ENCODE results near the gene PORCN.

Gene PORCN

GRCh38 chrX:48476919-48477318 lies 31.9 kb upstream of the PORCN start:
- DNase-seq, result no peak

DNA sequence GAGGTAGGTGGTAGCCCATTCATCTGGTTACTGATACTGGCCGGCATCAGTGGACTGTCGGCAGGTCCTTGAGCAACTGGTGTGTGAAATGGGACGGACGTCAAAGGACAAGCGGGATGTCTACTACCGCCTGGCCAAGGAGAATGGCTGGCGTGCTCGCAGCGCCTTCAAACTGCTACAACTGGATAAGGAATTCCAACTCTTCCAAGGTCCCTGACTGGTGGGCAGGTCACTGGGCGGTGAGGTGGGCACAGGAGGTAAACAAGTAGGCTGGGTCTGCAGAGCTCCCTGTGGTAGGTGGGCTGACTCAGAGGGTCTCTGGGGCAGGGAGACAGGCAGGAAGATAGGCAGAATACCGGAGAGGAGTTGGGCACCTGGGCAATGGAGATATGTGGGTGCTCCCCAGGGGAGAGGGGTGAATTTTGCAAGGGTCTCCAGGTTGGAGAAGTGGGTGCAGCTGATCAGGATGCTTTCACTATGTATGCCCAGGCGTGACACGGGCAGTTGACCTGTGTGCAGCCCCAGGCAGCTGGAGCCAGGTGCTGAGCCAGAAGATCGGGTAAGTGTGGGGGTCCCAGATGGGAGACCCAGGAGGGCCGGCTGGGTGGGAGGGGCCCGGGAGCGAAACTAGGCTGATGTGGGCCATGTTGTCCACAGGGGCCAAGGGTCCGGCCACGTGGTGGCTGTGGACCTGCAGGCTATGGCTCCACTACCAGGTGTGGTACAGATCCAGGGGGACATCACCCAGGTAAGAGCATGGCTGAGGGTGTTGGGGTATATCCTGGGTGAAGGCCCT lies 30.6 kb upstream of the PORCN start:
- no peak for DNase-seq

DNA sequence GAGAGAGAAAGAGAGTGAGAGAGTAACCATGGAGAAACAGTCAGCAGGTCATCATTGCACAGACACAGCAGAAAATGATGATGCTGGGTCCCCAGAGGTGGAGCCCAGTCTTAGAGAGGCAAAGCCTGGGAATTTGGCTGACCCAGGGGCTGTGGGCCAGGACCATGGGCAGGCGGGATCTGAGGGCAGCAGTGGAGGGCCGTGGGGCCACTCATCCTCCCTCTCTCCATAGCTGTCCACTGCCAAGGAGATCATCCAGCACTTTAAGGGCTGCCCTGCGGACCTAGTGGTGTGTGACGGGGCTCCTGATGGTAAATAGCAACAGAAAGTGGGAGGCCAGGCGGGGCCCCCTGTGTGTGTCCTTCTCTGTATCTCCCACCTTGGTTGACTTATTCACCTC lies 30.0 kb upstream of the PORCN start:
- DNase-seq, result no peak

DNA sequence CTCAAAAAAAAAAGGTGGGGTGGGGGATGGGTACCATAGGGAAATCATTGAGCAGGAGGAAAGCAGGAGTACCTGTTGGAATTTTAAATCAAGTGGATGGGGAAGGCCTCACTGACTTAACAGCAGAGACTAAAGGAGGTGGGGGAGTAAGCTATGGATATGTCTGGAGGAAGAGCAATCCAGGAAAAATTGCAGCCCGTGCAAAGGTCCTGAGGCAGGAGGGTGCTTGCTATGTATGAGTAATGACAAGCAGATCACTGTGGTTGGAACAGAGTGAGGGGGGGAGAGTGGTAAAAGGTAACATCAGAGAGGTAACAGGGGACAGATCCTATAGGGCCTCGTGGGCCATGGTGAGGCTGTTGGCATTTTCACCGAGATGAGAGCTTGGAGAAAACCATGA lies 28.6 kb upstream of the PORCN start:
- no peak for DNase-seq

DNA sequence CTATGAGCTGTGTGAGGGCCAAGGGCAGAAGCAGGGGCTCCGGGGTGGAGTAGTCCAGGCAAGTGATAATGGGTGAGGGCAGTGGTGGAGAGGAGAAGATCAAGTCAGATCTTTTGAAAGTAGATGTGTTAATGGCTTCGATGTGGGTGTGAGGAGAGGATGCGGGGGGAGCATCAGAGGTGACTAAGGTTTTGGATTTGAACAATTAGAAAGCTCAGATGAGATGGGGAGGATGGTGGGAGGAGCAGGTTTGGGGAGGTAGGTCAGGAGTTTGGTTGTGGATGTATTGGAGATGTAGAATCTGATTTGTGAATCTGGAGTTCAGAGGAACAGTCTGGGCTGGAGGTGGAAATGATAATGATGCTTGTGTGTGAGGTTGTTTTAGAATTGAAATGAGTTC lies 28.2 kb upstream of the PORCN start:
- DNase-seq, result no peak

DNA sequence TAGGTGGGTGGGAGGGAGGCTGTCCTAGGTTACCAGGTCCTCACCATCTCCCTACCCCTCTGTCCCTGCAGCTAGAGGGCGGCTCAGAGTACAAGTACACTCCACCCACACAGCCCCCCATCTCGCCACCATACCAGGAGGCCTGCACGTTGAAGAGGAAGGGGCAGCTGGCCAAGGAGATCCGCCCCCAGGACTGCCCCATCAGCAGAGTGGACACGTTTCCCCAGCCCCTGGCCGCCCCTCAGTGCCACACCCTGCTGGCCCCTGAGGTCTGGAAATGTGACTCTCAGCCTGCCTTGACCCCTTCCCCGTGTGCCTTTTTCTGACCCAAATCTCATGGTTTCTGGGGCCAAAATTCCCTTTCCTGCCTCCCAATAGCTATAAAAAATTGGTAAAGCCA lies 26.3 kb upstream of the PORCN start:
- no peak for DNase-seq

DNA sequence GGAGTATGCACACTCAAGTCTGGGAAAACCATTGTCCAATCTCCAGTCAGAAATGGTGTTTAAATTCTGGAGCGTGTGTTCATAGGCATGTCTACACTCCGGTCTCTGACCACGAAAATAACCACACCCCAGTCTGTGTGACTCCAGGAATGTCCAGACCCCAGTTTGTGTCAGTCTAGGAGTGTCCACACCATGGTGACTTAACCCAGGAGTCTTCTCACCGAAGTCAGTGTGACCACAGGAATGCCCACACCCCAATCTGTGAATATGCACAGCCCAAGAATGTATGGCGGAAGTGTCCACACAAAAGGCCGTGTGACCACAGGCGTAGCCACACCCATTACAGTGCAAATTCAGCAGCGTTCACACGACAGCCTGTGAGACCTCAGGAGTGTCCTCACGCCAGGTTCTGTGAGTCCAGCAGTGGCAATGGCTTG lies 21.4 kb upstream of the PORCN start:
- peak; percentile 98 for DNase-seq

DNA sequence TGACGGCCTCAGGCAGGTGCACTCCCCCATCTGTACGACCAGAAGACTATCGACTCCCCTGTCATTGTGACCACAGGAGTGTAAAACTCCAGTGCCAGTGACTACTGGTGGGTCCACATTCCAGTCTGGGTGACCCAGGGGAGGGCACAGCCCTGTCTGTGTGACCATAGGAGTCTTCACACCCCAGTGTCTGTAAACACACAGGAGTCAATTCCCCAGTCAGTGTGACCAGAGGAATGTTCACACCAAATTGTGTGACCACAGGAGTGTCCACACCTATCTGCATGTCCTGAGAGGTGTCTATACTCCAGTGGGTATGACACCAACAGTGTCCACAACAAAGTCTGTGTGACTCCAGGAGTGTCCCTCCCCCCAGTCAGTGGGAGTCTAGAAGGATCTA lies 20.8 kb upstream of the PORCN start:
- DNase-seq, result no peak

- DNase-seq, result no peak
Observed at GRCh38 chrX:48489296-48489695, 19.5 kb upstream of the PORCN start.

DNA sequence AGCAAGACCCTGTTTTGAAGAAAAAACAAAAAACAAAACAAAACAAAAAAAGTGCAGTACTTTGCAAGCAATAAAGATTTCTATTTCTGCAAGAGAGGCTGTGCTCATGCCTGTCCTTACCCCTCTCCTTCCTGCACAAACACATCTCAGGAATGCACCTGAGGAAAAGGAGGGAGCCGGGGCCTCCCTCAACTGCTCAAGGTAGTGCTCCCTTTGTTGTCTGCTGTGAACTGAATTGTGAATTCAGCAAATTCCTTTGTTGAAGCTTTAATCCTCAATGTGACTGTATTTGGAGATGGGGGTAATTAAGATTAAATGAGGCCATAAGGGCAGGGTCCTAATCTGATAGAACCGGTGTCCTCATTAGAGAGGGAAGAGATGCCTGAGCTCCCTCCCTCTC lies 18.9 kb upstream of the PORCN start:
- DNase-seq, result no peak

DNA sequence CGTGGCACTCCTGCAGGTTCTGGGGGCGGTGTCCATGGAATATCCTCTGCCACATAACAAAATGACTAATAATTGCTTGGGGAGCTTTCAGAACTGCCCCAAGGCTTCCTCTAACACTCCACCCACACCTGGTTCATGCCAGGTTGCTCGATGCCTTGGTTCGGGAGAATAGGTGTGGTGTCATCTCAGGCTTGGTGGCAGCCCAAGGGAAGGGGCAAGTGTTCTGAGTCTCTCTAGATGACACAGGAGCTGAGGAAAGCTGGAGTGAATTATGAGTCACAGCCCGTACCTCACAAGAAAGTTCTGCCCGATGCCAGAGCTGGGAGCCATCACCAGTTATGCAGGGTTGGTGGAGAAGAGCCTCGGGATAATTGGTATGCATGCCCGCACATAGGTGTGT lies 18.1 kb upstream of the PORCN start:
- DNase-seq, result peak; percentile 45

DNA sequence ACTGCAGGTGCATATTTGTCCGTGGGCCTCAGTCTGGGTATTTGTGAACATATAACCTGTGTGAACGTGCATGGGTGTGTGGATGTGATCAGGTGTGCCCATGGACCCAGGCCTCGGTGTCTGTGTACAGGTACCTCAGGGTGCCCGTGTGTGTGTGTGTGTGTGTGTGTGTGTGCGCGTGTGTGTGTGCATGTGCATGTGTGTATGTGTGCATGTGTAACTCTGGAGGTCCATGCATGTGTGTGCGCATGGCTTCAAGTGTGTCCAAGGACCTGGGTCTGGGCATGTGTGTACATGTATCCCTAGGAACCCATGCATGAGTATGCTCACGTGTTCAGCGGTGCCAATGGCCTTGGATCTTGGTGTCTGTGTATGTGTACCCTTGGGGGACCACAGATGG lies 17.0 kb upstream of the PORCN start:
- DNase-seq, result no peak

DNA sequence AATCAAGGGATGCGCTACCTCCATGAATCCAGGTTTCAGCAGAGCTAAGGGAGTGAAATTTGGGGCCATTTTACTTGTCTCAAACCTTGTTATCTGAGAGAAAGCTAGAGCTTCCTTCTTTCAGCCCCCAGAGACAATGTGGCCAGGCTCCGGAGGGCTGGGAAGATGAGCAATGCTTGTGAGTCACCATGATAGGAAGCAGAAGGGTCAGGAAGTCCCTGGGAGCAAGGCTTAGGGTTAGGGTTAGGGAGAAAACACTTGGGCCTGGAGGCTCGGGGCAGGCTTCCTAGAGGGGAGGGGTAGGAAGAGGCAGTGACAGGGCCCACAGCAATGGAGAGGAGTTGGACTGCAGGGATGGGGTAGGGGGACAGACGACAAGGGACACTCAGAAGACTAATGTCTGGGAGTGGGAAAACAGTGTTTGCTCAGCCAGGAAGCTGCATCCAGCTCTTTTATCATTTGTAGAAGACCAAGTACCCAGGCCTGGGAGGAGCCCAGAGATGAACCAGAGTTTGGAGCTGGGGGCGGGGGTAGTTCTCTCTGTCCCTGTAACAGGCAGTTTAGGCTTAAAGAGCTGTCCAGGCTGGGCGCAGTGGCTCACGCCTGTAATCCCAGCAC lies 16.4 kb upstream of the PORCN start:
- DNase-seq, result peak; percentile 79

DNA sequence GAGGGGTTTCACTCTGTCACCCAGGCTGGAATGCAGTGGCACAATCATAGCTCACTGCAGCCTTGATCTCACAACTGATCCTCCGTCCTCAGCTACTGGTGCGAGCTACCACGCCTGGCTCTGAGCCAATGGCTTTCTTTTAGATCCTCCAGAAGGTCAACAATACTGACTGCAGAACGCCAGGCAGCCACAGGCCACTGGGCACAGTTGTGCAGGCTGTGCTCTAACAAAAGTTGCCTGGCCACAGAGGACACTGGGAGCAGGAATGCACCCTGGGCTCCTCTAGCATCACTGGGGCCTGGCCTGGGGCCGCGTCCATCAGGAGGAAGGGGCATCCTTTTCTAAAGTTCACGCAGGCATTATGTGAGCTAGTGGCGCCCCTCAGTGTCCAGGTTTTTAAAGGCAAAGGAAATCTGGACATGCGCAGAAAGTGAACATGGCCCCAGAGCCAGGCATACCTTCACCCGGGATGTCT lies 14.9 kb upstream of the PORCN start:
- peak; percentile 62 for DNase-seq

GRCh38 chrX:48496660-48497059 lies 12.1 kb upstream of the PORCN start:
- DNase-seq, result peak; percentile 34

DNA sequence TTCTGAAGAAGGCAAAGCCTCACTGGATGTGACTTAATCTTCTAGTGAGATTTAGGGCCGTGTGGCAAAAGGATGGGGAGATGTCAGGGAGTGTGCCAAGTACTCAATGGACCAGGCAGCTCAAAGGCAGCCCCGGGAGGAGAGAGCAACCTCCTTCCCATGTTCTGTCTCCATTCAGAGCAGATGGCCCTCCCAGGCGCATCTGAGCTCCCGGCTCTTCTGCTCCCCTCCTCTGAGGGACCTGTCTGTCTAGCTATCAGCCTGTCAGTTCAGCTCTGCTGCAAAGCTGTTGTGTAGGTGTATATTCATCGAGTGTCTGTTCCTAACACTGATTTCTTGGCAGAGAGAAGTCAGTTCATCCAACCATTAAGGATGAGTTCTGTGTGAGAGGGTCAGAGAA lies 10.9 kb upstream of the PORCN start:
- DNase-seq, result no peak

DNA sequence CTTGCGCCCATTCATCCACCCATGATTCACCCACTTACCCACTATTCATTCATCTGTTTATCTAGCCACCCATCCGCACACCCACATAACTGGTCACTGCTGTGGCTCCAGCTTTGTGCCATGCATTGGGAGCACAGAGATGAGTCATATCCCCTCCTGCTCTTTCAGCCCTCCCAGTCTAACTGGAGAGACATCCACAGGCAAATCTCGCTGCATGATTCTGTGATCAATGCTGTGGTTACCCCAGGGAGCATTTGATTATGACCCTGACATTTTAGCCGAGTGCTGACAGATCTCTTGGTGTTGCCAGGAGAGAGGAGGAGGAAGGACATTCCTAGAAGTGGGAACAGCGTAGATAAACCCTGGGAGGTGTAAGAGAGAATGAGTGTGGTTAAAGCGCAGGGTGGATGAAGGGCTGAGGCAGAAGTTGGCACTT lies 10.4 kb upstream of the PORCN start:
- peak; percentile 88 for DNase-seq

GRCh38 chrX:48504261-48504660 lies 4.5 kb upstream of the PORCN start:
- DNase-seq, result no peak

GRCh38 chrX:48505481-48505880 lies 3.3 kb upstream of the PORCN start:
- no peak for DNase-seq

- DNase-seq, result no peak
Observed at GRCh38 chrX:48507246-48507645, 1.5 kb upstream of the PORCN start.

- DNase-seq, result no peak
Observed at GRCh38 chrX:48509245-48509590, 426 bp downstream of the PORCN start.

DNA sequence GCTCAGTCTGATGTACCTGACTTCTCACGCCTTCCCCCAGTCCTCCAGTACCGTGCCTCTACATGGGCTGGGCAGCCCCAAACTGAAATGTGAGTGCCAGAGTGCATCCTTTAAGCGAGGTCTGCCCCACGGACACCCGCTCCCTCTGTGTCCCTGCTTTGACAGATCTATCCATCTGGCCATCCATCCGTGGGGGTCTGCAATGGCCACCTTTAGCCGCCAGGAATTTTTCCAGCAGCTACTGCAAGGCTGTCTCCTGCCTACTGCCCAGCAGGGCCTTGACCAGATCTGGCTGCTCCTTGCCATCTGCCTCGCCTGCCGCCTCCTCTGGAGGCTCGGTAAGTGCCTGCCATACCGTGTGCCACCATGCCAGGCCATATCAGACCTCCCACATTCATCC lies 827 bp downstream of the PORCN start:
- DNase-seq, result no peak

DNA sequence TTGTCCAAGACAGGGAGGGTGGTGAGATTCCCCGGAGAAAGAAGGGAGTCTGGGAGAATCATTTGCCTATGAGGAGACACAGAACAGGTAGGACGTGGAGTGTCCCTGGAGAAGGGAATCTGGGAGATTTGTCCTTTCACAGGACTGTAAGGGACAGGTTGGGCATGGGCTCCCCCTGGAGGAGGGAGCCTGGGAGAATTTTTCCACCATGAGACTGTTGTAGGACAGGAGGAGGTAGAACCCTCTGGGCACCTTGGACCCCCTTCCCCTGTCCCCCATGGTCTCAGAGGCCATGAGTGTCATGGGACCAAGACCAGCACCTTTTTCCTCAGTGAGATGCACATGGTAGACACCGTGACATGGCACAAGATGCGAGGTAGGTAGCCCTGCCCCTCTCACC lies 2.8 kb downstream of the PORCN start:
- DNase-seq, result no peak

DNA sequence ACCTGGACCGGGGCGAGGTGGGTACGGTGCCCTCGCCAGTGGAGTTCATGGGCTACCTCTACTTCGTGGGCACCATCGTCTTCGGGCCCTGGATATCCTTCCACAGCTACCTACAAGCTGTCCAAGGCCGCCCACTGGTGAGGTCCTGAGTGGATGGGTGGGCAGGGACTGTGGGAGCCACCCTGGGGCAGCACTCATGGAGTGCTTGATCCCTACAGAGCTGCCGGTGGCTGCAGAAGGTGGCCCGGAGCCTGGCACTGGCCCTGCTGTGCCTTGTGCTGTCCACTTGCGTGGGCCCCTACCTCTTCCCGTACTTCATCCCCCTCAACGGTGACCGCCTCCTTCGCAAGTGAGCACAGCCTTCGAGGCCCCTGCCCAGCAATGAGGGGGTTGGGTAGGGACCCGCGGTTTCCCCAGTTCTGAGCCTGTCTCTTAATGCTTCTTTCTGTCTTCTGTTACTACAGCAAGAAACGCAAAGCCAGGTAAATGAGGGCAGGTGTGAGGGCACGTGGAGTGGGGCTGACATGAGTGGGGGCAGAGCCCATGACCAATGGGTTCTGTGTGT lies 3.7 kb downstream of the PORCN start:
- no peak for DNase-seq
